M059J (cell line): ENCODE data around the gene RIMKLB. TPM values are rescaled to one million over a fixed set of nuclear protein-coding genes. Genes with fewer than 3 reads are reported as not detected.

Experiments used
- DNase-seq: peaks from one replicate; pipeline ENCODE4 v3.0.0-alpha.2; 2012; ENCODE audit warnings: low read depth
- total RNA-seq: library from RNA; depleted of rRNA; stranded (reverse); fragments of >200 nt; shearing (Covaris generic); gene quantifications from 2 replicates; pipeline ENCODE4 v1.2.3, GENCODE V29; 2014; rRNA removed

Gene RIMKLB, protein sequence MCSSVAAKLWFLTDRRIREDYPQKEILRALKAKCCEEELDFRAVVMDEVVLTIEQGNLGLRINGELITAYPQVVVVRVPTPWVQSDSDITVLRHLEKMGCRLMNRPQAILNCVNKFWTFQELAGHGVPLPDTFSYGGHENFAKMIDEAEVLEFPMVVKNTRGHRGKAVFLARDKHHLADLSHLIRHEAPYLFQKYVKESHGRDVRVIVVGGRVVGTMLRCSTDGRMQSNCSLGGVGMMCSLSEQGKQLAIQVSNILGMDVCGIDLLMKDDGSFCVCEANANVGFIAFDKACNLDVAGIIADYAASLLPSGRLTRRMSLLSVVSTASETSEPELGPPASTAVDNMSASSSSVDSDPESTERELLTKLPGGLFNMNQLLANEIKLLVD
- 4.0 and 9.2 TPM in 2 replicates for total RNA-seq

DNA sequence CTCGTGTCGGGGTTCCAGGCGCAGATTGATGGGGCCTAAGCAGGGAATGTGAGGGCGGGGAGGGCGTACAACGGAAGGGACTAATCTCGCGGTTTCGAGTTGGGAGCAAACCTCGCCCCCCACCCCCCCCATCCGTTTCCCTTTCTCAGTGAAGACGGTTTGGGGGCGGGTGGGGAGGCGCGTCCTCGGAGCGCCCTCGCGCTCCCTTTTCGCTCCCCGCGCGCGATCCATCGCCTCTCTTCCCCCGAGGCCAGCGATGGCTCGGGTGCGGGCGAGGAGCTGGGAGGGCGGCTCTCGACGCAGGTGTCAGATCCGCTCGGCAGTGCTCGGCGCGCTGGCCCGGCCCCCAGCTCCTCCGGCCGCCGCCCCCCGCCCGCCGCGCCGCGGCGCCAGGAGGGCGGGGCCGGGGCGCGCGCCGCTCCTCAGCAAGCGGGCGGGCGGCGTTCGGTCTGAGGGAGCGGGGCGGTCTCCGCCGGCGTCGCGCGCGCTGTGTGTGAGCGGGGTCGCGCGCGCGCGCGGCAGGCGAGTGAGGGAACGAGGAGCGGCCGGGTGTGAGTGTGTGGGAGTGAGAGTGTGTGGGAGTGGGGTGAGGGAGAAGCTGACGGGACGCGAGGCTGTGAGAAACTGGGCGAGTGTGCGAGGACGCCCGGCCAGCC lies at the start of gene RIMKLB:
Gene RIMKLB, plus strand, starts transcription at position 516 of the 656 bp plus-strand sequence. CDS start 15,876 bp downstream, outside the sequence.
- peak; percentile 68 for DNase-seq

DNA sequence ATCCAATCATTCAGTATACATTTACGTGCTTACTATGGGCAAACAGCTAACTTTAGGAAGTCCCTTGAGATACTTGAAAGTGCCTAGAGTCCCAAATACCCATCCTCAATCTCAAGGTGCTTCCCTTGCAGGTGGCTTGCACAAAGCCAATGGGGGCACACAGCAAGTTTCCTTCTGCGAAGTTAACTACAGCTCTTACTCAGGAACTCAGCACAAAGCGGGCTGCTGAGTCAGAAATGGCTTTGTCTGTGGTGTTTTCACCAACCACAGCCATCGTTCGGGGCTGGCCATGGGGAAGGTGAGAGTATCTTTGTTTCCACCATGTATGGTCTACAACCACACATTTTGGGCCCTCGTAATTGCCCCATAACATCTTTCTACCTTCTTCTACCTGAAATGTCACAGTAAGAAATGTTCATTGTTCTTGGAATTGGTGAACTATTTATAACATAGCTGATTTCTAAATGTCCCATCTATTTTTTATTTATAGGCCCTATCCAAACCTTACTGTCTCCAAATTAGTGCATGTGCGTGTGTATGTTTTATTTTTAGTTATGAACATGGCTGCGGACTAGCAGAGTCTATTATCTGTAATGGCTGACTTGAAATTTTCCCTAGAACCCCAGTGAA lies 49.1 kb upstream of the RIMKLB start:
- no peak for DNase-seq

DNA sequence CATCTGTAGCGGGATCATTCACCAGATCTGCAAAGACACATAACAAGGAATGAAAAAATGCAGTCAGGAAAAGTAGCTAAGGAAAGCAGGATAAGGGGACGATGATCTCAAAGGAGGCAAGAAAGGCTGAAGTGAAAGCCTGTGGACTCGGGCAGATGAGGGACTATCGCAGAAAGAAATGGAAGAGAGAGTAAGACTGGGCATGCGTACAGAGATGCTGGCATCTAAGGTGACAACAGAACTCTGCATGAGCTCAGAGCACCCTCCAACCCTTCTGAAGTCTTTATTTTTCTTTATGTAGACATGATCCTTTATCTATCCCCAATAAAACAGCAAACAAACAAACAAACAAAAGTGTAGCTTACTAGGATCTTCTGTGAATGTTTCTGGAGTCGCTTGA lies 42.4 kb upstream of the RIMKLB start:
- no peak for DNase-seq

DNA sequence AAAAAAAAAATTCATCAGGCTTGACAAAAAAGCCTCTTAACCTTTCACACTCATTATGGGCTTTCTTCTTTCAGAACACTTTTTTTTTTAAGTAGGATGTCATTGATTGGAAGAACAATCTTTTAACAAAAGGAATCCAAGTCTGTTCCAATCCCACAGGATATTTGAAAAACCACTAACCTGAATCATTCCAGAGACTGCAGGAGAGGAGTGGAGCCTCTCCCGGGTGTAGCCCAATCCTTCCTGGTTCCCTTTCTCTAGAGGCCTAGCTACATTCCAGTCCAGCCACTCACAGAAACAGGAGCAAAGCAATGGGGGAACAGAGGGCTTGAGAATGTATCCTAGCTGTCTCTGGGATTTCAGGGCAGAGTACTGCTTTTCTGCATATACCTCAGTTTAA lies 39.4 kb upstream of the RIMKLB start:
- DNase-seq = peak; percentile 52

DNA sequence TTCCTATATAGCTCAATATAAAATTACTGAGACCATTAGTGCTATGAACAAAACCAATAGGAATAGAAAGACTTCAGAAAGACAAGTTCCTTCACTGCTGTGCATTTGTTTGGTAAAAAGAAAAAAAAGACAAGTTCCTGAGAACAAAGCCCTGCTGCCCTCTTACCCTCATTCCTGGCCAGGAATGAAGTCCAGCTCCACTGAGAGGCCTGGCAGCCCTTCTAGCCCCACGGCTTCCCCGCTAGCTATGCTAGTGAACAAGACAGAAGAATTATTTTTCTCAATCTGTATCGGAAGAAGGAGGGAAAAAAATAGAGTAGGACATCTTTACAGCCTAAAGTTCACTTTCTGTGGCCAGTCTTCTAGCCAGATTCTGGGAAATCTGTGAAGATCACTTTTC lies 36.8 kb upstream of the RIMKLB start:
- DNase-seq = no peak

DNA sequence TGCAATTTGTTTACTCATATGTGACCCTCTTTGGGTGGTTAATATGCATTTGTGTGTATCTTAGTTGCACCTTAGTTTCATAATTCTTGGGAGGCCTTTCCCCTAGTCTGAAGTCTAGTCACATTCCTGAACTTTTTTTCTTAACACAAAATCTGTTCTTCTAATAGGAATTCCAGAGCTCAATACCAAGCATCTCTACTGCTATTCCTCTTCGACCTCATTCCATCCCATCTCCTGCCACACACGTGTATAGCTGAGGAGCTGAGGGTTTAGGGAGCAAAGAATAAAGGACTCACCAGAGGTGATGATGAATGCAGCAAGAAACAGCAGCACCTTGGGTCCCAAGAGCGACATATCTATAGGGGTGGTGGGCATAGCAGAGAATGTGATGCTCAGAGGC lies 36.0 kb upstream of the RIMKLB start:
- no peak for DNase-seq

DNA sequence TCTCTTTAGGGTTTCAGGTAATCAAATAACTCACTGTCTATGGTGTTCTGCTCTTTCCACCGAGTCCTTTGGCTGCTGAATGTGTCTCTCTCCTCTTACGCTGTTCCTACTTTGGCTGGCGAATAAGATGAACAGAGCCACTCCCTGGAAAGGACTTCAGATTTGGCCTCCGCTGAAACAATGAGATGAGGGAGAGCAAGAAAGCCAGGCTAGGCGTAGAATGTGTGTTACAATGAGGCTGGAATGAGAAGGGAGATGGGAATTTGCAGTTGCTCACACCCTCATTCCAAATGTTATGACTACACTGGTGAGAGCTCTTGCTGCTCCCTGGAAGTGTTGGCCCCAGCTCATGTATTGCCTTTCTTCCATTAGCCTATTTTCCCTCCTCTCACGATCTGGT lies 35.2 kb upstream of the RIMKLB start, which contains the start of gene MFAP5:
Gene MFAP5, minus strand, starts transcription at position 234 of the 400 bp plus-strand sequence. CDS start 722 bp downstream, outside the sequence.
- no peak for DNase-seq

DNA sequence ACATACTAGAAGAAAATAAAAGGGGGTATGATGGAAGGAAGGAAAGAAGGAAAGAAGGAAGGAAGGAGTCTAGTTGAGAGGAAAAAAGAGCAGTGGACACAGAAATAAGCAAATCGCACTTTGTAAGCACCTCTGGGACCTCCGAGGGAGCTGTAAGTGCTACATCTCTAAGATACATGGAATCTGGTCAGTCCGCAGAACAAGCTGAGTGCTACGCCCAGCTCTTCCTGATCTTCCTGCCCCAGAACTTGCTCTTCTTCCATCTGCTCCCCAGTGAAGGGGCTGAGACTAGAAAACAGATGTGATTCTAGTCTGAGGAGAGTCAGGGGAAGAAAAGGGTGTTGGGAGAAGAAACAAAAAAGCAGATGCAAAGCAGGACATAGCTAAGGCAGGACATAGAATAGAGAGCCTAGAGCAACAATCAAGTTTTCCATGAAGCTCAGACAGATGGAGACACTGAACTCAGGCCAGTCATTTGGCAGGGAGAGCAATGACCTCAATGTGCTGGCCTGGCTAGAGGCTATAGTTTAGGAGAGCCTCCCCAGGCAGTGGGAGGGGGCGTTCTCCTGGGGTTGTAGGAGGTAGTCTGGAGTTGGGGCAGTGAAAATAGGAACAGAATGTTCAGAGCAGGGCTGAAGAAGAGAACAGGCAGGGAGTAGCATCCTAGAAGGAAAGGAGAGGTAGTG lies 33.4 kb upstream of the RIMKLB start:
- no peak for DNase-seq

DNA sequence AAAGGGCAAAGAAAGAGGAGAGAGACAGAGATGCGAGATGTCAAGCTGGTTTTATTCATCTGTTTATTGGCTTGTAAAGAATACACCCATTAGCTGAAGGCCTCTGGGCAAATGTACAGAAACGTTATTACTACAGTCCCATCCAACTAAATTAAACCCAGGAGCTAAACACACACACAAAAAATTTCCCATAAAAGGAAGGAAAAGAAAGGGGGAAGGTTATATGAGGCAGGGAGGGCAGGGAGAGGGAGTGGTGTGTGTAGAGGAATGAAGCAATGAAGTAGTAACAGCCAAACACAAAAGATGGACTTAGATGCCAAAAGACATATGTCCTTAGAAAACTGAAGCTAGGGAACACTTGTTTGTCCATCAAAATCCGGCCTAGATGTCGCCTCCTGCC lies 32.0 kb upstream of the RIMKLB start:
- DNase-seq = no peak

DNA sequence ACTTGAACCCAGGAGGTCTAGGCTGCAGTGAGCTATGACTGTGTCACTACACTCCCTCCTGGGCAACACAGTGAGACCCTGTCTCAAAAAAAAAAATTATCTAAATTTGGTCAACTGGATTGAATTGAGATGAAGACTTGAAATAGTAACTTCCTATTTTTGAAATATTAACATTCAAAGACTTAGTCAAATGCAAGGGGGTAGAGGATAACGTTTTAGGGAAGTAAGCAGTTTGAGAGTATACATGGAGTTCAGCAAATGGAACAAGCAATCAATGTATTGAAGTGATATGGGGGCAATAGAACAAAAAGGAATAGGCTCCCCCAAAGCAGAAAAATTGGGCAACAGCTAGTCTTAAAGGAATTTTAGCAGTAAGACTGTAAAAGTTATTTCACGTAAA lies 30.5 kb upstream of the RIMKLB start:
- DNase-seq = no peak

DNA sequence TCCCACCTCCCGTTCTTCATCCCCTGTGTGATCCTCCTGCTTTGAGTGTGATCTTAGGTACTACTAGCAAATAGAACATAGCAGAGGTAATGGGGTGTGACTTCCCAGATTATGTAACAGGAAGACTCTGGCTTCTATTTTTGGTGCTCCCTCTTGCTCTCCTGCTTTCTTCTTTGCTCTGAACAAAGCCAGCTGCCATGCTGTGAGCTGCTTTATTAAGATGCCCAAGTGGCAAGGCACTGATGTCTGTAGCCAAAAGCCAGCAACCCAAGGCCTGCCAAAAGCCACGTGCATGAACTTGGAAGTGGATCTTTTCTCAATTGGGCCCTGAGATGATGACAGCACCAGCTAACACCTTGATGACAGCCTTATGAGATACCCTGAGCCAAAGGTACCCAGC lies 29.4 kb upstream of the RIMKLB start:
- DNase-seq = no peak

DNA sequence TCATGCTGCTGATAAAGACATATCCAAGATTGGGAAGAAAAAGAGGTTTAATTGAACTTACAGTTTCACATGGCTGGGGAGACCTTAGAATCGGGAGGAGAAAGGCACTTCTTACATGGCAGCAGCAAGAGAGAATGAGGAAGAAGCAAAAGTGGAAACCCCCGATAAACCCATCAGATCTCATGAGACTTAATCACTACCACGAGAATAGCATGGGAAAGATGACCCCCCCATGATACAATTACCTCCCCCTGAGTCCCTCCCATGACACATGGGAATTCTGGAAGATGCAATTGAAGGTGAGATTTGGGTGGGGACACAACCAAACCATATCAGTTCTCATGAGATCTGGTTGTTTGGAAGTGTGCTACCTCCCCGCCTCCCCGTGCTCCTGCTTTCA lies 25.4 kb upstream of the RIMKLB start:
- DNase-seq = no peak

DNA sequence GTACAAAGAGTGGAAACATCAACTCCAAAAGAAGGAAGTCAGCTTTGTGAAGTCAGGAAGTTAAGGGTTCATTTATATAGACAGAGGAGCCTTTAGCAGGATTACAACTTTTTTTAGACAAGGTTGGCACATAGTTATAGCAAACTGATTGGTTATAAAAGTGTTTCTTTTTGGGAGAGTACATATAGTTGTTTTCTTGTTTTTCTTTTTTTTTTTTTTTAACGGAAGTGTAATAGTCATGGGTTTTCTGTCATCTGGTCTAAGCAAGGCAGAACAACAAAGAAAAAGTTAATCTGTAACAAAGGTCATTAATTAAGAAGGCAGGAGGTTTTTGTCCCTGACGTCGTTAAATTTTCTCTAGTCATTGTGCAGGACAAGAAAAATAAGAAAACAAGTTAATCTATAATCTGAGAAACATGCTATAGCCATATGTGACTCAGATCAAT lies 22.2 kb upstream of the RIMKLB start:
- DNase-seq = no peak

DNA sequence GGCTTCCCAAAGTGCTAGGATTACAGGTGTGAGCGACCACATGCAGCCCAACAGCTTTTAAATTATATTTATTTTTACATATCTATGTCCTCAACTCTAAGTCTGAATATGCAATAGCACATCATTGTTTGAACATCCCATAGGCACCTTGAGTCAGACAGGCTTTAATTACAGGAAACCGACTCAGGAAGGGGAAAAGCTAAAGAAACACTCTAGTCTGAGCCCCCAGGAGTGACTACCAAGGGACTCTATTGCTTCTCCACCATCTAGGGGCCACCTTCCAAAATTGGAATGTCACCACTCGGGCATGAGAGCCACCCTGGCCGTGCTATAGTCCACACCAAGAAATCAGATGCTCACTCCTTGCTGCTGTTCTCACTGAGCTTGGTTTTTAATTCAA lies 21.1 kb upstream of the RIMKLB start:
- no peak for DNase-seq

DNA sequence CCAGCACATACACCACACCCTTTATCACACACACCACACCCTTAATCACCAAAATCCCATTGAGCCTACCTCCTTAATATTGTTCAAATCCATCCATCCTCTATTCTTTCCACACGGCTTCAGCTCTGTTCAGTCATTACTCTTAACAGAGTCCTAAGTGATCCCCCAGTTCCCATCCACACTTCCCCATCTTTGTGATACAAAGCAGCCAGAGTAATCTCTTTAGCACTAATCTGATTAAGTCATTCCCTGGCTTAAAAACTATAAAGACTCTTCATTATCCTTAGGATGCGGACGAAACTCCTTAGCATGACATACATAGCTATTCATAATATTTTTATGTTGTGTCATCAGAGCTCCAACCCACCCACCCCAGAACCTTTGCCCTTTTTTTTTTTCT lies 20.4 kb upstream of the RIMKLB start:
- DNase-seq = no peak

DNA sequence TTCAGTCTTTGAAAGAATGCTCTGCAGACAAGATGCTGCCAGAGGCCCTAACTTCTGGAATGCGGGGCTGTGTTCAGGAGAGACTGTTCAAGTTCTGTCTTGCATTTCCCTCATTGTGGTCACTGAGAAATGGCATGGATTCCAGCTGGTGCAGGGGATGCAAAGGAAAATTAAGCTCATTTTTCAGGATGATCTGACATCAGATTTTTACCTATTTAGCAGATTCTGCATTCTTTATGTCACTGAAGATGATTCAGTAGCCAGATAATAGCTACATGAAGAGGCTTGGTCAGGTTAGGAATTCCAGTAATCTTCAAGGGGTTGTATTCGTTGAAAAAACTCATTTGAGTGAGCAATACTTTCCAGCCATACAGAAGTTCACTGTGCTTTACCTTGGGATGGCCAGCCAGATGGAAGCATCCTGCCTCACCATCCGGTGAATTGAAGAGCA lies 19.1 kb upstream of the RIMKLB start:
- no peak for DNase-seq

DNA sequence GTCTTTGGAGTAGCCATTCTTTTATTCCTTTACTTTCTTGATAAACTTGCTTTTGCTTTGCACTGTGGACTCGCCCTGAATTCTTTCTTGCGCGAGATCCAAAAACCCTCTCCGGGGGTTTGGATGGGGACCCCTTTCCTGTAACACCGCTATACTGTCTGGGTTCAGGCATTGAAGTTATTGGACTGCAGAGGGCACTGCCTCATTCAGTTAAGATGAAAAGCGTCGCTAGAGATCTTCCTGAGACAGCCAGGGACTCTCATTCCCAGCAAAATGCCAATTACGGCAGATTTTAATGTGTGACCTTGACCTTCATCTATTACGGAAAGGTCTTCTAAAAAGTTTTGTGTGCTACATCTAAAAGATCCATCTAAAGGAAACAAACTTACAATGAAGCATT lies 17.3 kb upstream of the RIMKLB start:
- no peak for DNase-seq

DNA sequence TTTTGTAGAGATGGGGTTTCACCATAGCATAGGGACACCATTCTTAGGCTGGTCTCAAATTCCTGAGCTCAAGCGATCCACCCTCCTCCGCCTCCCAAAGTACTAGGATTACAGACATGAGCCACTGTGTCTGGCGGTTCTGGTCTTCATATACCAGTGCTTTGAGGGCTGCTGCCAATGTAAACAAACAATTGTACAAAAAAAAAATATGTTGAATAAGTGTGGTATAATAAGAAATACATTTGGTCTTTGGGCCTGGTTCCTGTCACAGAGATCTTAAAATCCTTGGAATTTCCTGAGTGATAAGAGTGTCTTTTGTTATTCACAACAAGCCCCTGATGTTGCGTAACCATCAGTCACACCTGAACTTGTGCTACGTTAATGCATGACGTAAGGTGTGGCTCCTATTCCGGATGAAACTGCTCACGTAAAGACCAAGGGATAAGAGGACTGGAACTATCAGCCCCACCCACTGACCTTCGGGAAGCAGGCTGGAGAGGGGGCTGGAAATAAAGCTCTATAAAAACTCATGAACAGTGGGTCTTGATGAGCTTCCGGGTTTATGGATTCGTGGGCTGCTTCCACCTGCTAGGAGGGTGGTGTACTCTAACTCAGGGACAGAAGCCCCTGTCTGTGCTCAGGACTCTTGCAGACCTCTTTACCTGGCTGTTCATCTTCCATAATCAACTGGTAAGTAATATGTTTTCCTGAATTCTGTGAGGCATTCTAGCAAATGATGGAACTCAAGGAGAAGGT lies 16.5 kb upstream of the RIMKLB start:
- DNase-seq = peak; percentile 13

DNA sequence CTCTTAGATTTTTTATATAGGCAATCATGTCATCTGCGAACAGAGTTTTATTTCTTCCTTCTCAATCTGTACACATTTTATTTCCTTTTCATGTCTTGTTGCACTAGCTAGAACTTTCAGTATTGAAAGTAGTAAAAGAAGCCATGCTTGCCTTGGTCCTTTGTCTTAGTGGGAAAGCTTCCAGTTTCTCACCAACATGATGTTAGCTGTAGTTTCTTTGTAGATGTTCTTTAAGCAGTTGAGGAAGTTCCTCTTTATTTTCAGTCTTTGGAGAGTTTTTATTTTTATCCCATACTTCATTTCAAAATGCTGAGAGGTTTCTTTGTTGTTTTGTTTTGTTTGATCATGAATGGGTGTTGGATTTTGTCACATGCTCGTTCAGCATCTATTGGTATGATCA lies 12.7 kb upstream of the RIMKLB start:
- no peak for DNase-seq

DNA sequence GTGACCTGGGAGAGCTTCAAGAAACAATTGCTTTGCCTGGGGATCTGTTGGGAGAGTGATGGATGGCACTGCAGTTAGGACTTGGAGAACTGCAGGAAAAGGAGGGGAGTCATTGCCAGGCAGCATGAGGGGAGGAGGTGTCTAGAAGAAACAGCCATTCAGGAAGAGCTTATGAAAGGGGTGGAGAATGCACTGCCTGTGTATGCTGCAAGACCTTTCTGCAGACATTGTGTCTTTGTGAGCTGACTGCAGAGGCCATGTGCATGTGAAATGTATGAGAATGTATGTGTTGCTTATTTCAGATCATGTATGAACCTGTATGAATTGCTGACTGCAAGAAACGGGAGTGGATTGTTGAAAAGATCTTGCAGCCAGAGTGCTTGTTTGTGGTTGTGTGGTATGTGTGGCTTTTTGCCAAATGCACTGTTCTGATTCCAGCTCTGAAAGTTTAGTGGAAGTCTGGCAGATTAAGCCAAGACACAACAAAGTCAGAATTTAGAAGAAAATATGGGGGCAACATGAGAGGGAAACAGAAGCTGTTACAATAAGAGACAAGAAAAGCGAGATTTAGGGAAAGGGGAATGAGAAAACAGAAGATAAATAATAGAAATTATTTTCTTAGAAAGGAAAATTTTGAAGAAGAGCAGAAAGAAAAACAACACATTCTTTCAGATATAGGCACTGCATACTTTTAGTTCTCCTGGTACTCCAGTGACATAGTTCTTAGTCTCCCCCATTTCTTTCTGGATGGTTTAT lies 9.8 kb upstream of the RIMKLB start:
- DNase-seq = peak; percentile 64

DNA sequence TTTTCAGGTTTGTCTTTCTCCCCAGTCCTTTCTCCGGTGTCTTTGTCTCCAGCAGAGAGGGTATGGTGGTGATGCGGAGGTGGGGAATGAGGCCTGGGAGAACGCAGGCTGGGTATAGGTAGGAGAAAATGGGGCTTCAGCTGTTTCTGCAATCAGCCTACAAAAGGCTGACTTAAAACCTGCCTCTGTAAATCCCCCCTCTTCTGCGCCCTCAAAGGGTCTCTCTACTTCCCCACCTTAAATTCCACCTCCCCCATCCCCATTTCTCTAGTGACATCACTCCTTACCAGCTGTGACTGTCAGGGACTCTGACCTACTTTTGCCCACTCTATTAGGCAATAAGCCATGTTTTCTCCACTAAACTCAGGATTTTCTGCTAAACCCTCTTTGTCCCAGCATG lies 8.1 kb upstream of the RIMKLB start:
- no peak for DNase-seq
